GM23338 (cell line): ENCODE results near the gene GABRA1. TPM values are rescaled to one million over a fixed set of nuclear protein-coding genes. Genes with fewer than 3 reads are reported as not detected.

Source experiments
- ATAC-seq: fragments of 200-7000 bp; cut with Tn5 transposase; 3 replicates; pipeline ENCODE4 v1.9.1; 2020
- DNase-seq: peaks from one replicate; pipeline ENCODE4 v3.0.0-alpha.2; 2015; ENCODE audit warnings: low spot score
- H2AFZ ChIP-seq: fragments of 200-600 bp; sonication (generic); 2 replicates; pipeline ENCODE4 v1.8.0; 2016; ENCODE audit warnings: antibody characterized with exemption, mild to moderate bottlenecking, moderate library complexity
- H3F3A ChIP-seq: fragments of 200-600 bp; sonication (generic); replicated peaks from 2 replicates; pipeline ENCODE4 v1.8.0; 2017; ENCODE audit warnings: antibody characterized with exemption, mixed run types, low read depth
- H3K27ac ChIP-seq: fragments of 200-600 bp; sonication (generic); 2 replicates; pipeline ENCODE4 v1.6.1; 2016; ENCODE audit warnings: low read depth
- H3K27me3 ChIP-seq: fragments of 200-600 bp; sonication (generic); 2 replicates; pipeline ENCODE4 v1.8.0; 2016; ENCODE audit warnings: mild to moderate bottlenecking, mixed run types, moderate library complexity; ENCODE audit not compliant: insufficient read depth
- H3K36me3 ChIP-seq: fragments of 200-600 bp; sonication (generic); 2 replicates; pipeline ENCODE4 v1.8.0; 2016; ENCODE audit warnings: mild to moderate bottlenecking; ENCODE audit not compliant: insufficient read depth
- H3K4me1 ChIP-seq: fragments of 200-600 bp; sonication (generic); 2 replicates; pipeline ENCODE4 v1.8.0; 2016; ENCODE audit warnings: mild to moderate bottlenecking, moderate library complexity; ENCODE audit not compliant: insufficient read depth
- H3K4me2 ChIP-seq: fragments of 200-600 bp; sonication (generic); 2 replicates; pipeline ENCODE4 v1.7.1; 2017; ENCODE audit warnings: mixed run types
- H3K4me3 ChIP-seq: fragments of 200-600 bp; sonication (generic); 2 replicates; pipeline ENCODE4 v1.6.1; 2016; ENCODE audit warnings: mixed run types
- H3K79me2 ChIP-seq: fragments of 200-600 bp; sonication (generic); replicated peaks from 2 replicates; pipeline ENCODE4 v1.8.0; 2017; ENCODE audit warnings: mild to moderate bottlenecking; ENCODE audit not compliant: insufficient read depth
- H3K9me2 ChIP-seq: fragments of 200-600 bp; sonication (generic); 2 replicates; pipeline ENCODE4 v1.8.0; 2017; ENCODE audit not compliant: insufficient read depth
- H4K20me1 ChIP-seq: fragments of 200-600 bp; sonication (generic); replicated peaks from 2 replicates; pipeline ENCODE4 v1.8.0; 2017; ENCODE audit warnings: mild to moderate bottlenecking; ENCODE audit not compliant: insufficient read depth
- H3K27ac Mint-ChIP-seq: 2 replicates; pipeline ENCODE4 v1.8.0; 2020; ENCODE audit warnings: inconsistent platforms, mild to moderate bottlenecking, moderate library complexity, mixed read lengths
- H3K27me3 Mint-ChIP-seq: 3 replicates; pipeline ENCODE4 v1.8.0; 2022; ENCODE audit warnings: low read depth, mild to moderate bottlenecking, moderate library complexity, mixed read lengths, inconsistent platforms; ENCODE audit not compliant: insufficient read depth, poor library complexity
- H3K36me3 Mint-ChIP-seq: 3 replicates; pipeline ENCODE4 v1.8.0; 2021; ENCODE audit warnings: low read depth, mild to moderate bottlenecking, inconsistent platforms, moderate library complexity, mixed read lengths
- H3K4me1 Mint-ChIP-seq: 3 replicates; pipeline ENCODE4 v1.8.0; 2020; ENCODE audit warnings: mild to moderate bottlenecking, inconsistent platforms, mixed read lengths
- H3K4me3 Mint-ChIP-seq: 3 replicates; pipeline ENCODE4 v1.8.0; 2021; ENCODE audit warnings: moderate library complexity, mild to moderate bottlenecking, inconsistent platforms, mixed read lengths
- H3K9me3 Mint-ChIP-seq: 3 replicates; pipeline ENCODE4 v1.8.0; 2020; ENCODE audit warnings: moderate library complexity, mild to moderate bottlenecking, inconsistent platforms, mixed read lengths
- CTCF ChIP-seq, 2 experiments: fragments of 200-600 bp in 1 of 2; sonication (generic) in 1 of 2; conservative IDR thresholded peaks; 2 replicates each; pipeline versions ENCODE4 v1.5.1 to v1.6.1; 2016 to 2017; ENCODE audit warnings: antibody characterized with exemption in 2 of 2, low read depth in 2 of 2, mild to moderate bottlenecking in 2 of 2, moderate library complexity in 1 of 2
- ETS1 ChIP-seq: IDR thresholded peaks from 2 replicates; pipeline ENCODE4 v1.6.1; 2016; ENCODE audit warnings: antibody characterized with exemption
- EZH2 ChIP-seq: fragments of 200-600 bp; sonication (generic); IDR thresholded peaks from one replicate; pipeline ENCODE4 v1.8.0; 2017; ENCODE audit warnings: antibody characterized with exemption, mild to moderate bottlenecking, low read depth; ENCODE audit not compliant: unreplicated experiment
- NANOG ChIP-seq: IDR thresholded peaks from 2 replicates; pipeline ENCODE4 v1.6.1; 2016; ENCODE audit warnings: antibody characterized with exemption, borderline replicate concordance
- ZNF462 ChIP-seq: fragments of 250-450 bp; sonication (Bioruptor Pico); IDR thresholded peaks from 2 replicates; pipeline ENCODE4 v1.5.0; 2020; ENCODE audit warnings: mild to moderate bottlenecking, moderate library complexity
- polyA plus RNA-seq: library from polyadenylated mRNA; unstranded; fragments of >200 nt; fragmentation: Nextera tagmentation; extraction: Ambion mirVana; gene quantifications from 2 replicates; pipeline ENCODE4 v1.2.1, GENCODE V29; 2016
- total RNA-seq: library from RNA; depleted of rRNA; stranded (reverse); fragments of >200 nt; shearing (Covaris generic); gene quantifications from 2 replicates; pipeline ENCODE4 v1.2.3, GENCODE V29; 2014

The GABRA1 gene
- total and polyA plus RNA-seq, 2 experiments from 2014 or later, result 0.52 TPM

GRCh38 chr5:161921781-161922180 is 73.9 kb downstream of the GABRA1 start:
- Histone ChIP-seq H3K4me1 (no peaks in the 10 kb centered on the region), H2AFZ (no peak overlapping the region), H3K4me3 (no peak overlapping the region), H3K27me3 (no peaks in the 10 kb centered on the region), H3K27ac (no peak overlapping the region), H3K9me2 (no peaks in the 10 kb centered on the region), H3K79me2 (no peaks in the 10 kb centered on the region), H3K36me3 (no peaks in the 10 kb centered on the region), H4K20me1 (no peaks in the 10 kb centered on the region), H3K4me2 (no peak overlapping the region), H3F3A (no peaks in the 10 kb centered on the region)
- no peaks in the 10 kb centered on the region for H3K27me3 Mint-ChIP-seq
- no peaks in the 10 kb centered on the region for H3K4me1 Mint-ChIP-seq
- peaks cover 15% of the 10 kb centered on the region; the same call in 2 of the 3 replicates for H3K36me3 Mint-ChIP-seq
- TF ChIP-seq EZH2, result no peak
- no peak for TF ChIP-seq CTCF (conservative IDR thresholded peaks at IDR 0.05; ENCODE audit: low read depth in 2 of 2)
- TF ChIP-seq NANOG, result no peak
- no peak for TF ChIP-seq ETS1
- TF ChIP-seq ZNF462 (CRISPR knock-in tag), result no peak
- H3K9me3 Mint-ChIP-seq, result peaks cover 17% of the 10 kb centered on the region
- no peak overlapping the region for H3K4me3 Mint-ChIP-seq
- ATAC-seq (no peak), DNase-seq (no peak)
- no peak overlapping the region for H3K27ac Mint-ChIP-seq
